ENCODE data around the gene ARFRP1.
A peak's percentile ranks its signal among the peaks of the same experiment; 100 is the strongest.

ARFRP1 gene

GRCh38 chr20:63743210-63743970, 35.6 kb upstream of the ARFRP1 start:
- no peak for DNase-seq

- no peak for DNase-seq
Measured at GRCh38 chr20:63742381-63743024, 34.7 kb upstream of the ARFRP1 start.

DNA sequence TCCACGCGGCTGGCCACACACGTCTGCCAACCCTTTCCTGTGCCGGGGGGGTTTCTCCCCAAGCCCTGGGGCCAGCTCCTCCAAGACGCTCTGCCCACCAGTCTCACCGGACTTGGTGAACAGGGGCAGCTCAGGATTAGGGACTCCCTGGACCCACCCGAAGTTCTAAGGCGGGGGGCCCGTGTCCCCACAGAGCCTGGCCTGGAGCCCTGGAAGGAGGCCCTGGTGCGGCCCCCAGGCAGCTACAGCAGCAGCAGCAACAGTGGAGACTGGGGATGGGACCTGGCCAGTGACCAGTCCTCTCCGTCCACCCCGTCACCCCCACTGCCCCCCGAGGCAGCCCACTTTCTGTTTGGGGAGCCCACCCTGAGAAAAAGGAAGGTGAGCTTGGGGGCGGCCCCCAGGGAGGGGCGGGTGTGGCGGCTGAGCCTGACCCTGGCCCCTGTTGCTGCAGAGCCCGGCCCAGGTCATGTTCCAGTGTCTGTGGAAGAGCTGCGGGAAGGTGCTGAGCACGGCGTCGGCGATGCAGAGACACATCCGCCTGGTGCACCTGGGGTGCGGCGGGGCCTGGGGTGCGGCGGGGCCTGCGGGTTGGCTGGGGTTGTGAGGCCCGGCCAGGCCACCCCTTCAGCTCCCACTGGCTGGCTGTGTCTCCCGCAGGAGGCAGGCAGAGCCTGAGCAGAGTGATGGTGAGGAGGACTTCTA, 34.1 kb upstream of the ARFRP1 start:
- no peak for DNase-seq

- DNase-seq: no peak
Measured at GRCh38 chr20:63741354-63741675, 33.5 kb upstream of the ARFRP1 start.

DNA sequence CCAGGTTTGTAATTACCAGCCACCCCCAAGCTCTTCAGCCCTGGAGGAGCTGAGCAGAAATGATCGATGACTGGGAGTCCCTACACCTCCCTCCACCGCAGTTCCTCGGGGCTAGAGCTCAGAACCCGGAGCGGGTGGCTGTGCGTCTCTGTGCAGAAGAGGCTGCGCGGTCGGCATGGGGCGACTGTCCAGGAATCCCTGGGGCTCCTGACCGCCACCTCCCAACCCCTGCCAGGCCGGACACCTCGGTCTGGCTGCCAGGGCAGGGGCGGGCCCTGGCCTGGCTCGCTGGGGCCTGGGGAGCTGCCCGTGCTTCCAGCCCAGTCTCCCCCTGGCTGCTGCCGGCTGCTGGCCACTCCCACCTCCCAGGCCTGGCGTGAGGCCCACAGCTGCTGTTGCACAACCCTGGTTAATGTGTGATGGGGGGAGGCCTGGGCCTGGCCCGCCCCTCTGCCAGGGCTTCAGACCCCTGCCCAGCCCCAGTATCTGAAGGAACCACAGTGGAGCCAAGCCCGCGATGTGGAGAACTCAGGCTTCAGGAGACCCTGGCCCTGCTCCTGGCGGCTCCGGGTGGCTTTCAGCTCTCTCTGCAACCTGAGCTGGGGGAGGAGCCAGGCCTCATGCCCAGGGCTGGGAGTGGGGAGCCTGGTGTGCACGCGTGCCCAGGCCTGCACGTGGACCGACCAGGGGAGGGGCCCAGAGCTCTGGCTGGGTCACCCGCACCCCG, 33.0 kb upstream of the ARFRP1 start:
- DNase-seq: peak; percentile 70 to 75

DNA sequence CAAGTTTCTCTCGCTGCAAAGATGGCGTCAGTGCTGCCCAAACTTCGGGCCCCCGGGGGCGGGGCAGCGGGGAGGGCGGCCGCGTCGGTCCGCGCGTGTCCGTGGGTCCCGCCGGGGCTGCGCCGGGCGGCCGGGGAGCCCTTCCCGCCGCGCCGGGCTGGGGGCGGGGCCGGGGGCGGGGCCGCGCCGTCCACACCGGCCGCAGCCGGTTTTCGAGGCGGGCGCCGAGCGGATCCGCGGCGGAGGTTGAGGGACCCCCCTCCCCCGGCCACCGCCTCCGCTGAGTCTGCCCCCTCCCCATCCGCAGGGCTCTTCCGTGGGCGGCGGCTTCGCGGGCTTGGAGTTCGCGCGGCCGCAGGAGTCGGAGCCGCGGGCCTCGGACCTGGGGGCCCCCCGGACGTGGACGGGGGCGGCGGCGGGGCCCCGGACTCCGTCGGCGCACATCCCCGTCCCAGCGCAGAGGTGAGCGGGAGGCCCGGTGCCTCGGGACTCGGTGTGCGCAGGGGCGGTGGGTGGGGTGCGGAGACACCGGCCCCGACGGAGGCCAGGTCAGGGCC, 32.4 kb upstream of the ARFRP1 start:
- no peak for DNase-seq

- peak; percentile 38 to 49 for DNase-seq
Measured at GRCh38 chr20:63739130-63740069, 31.6 kb upstream of the ARFRP1 start, which contains the start of gene SLC2A4RG. SLC2A4RG (plus strand) TSS chr20:63739776; CDS start chr20:63739913, 137 bp downstream.

- no peak for DNase-seq
Measured at GRCh38 chr20:63738687-63739129, 30.9 kb upstream of the ARFRP1 start.

- DNase-seq: no peak
Measured at GRCh38 chr20:63737945-63738686, 30.3 kb upstream of the ARFRP1 start.

- no peak for DNase-seq
Measured at GRCh38 chr20:63737695-63737944, 29.8 kb upstream of the ARFRP1 start.

DNA sequence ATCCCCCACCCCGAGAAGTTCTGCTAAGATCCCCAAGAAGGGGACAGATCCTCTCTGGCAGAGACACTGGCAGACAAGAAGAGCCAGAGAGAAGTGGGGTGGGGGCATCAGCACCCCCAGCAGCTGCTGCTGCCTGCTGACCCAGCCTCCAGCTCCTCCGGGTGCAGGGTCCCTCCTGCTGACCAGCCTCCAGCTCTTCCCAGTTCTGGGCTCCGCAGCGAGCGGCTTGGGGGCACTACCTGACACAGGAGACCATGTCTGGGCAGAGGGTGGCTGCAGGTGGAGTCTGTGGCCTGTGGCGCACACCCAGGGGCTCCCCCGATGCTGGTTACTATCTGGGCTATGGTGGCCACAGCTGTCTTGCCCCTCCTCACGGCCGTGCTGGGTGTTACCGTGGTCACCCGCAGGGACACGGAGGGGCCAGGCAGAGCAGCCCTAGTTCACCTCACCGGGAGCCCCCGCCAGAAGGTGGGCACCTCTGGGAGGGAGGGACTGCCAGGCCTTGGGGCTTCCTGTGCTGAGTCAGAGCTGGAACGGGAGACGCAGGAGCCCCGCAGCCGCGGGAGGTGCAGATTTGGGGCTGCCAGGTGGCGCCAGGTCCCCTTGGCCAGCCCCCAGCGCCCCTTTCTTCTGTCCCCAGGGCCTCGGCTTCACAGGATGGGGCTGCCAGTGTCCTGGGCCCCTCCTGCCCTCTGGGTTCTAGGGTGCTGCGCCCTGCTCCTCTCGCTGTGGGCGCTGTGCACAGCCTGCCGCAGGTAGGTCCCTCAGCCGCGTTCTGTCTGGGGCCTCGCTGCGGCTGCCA, 29.3 kb upstream of the ARFRP1 start:
- DNase-seq: no peak

DNA sequence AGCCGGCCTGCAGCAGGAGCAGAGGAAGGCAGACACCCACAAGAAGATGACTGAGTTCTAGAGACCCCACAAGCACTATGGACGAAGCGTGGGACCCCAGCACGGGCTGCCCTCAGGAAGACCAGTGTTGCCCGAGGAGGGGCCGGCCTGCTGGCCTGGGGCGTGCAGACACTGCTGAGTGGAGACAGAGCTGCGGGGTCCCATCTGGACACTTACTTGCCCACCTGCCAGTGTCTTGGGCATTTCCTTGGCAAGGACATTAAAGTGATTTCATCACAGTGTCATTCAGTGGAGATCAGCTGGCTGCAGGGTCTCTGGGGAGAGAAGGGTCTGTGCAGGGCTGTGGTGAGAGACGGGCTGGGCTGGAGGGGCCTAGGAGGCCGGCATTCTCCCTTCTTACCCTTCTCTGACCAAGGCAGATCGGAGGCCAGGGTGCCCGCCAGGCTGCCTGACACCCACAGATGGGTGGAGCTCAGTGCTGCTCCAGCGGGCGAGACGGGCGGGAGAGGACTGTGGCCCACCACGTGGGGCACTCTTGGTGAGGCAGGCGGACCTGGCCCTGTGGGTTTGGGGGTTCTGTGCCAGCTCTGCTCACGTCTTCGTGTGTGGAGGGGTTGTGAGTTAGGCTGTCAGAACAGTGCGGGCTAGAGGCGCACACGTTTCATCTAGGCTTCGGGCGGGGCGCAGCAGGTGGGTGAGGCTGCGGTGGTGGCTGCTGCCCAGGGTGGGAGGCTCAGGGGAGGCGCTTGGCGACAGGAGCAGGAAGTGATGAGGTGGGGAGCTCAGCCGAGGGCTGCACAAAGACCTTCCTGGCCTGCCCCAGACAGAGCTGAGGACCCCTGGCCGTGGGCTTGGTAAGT, 28.3 kb upstream of the ARFRP1 start, which contains the start of gene LIME1:
LIME1 (plus strand) TSS at position 806 of the 860 bp plus-strand sequence. CDS start 886 bp downstream, outside the sequence.
- no peak for DNase-seq

DNA sequence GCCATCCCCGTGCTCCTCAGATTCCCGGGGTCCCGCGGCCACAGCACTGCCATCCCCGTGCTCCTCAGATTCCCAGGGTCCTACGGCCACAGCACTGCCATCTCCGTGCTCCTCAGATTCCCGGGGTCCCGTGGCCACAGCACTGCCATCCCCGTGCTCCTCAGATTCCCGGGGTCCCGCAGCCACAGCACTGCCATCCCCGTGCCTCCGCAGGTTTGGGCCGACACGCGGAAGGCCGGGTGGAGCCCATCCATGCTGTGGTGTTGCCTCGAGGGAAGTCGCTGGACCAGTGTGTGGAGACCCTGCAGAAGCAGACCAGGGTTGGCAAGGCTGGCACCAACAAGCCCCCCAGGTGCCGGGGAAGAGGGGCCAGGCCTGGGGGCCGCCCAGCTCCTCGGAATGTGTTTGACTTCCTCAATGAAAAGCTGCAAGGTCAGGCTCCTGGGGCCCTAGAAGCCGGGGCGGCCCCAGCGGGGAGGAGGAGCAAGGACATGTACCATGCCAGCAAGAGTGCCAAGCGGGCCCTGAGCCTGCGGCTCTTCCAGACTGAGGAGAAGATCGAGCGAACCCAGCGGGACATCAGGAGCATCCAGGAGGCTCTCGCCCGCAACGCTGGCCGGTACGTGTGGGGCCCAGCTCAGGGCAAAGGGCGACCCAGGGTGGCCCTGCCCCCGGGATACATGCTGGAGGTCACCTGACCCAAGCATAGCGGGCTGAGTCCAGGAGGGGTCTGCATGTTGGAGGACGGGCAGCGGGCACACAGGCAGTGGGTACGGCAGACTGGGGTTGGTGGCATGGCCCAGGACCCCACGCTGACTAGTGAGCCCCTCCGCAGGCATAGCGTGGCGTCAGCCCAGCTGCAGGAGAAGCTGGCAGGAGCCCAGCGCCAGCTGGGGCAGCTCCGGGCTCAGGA, 27.4 kb upstream of the ARFRP1 start:
- no peak for DNase-seq

- no peak for DNase-seq
Measured at GRCh38 chr20:63734111-63734945, 26.6 kb upstream of the ARFRP1 start.

DNA sequence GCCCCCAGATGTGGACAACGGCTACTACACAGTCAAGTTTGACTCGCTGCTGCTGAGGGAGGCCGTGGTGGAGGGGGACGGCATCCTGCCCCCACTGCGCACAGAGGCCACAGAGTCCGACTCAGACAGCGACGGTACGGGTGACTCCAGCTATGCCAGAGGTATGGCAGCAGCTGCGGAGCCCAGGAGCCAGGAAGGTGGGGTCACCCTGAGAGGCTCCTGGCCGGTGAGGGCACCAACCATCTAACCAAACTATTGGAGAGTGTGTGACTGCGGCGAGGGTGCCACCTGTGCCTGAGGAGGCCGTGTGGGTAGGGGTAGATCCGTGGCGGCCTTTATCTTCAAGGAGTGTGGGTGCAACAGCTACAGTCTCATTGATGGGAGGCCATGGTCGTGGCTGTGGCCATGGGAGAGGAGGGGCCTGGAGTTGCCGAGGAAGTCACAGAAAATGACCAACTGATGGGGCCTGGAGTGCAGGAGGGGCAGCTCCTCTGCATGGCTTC, 25.9 kb upstream of the ARFRP1 start:
- no peak for DNase-seq

GRCh38 chr20:63733117-63733516, 25.3 kb upstream of the ARFRP1 start:
- DNase-seq: no peak

All from AML-193 (cell line).